ENCODE data around the gene SARS2.

GRCh38 chr19:38951187-38951586 is 20.6 kb upstream of the SARS2 start:
- no peak for TF ChIP-seq CTCF (IDR thresholded peaks at IDR 0.05; ENCODE audit: low read depth, low read length, missing input control)
- no peak for TF ChIP-seq MAX (IDR thresholded peaks at IDR 0.05)
- no peak for TF ChIP-seq ZBTB33 (IDR thresholded peaks at IDR 0.05)
- no peak for TF ChIP-seq RAD21 (IDR thresholded peaks at IDR 0.05)
- no peak for TF ChIP-seq YY1 (IDR thresholded peaks at IDR 0.05)
- no peak for TF ChIP-seq GABPA (IDR thresholded peaks at IDR 0.05 in 1 of 2, conservative IDR thresholded peaks at IDR 0.05 in 1 of 2)
- TF ChIP-seq JUND (IDR thresholded peaks at IDR 0.05): no peak
- no peak for TF ChIP-seq EGR1 (IDR thresholded peaks at IDR 0.05; ENCODE audit: low read depth in 2 of 2)
- no peak for TF ChIP-seq TAF1 (conservative IDR thresholded peaks at IDR 0.05)
- TF ChIP-seq REST (IDR thresholded peaks at IDR 0.05): no peak
- TF ChIP-seq FOXA1 (IDR thresholded peaks at IDR 0.05): no peak
- TF ChIP-seq RXRA (IDR thresholded peaks at IDR 0.05): no peak
- no peak for TF ChIP-seq SP1 (IDR thresholded peaks at IDR 0.05)
